ENCODE measurements around the gene DDOST. TPM values are rescaled to one million over a fixed set of nuclear protein-coding genes. Genes with fewer than 3 reads are reported as not detected.

DDOST gene
- total and polyA plus RNA-seq, 10 of the 15 experiments (the other 5 are each of a cell fraction or from before 2014, with no cell fraction given): 100 to 274 (median 201) TPM

DNA sequence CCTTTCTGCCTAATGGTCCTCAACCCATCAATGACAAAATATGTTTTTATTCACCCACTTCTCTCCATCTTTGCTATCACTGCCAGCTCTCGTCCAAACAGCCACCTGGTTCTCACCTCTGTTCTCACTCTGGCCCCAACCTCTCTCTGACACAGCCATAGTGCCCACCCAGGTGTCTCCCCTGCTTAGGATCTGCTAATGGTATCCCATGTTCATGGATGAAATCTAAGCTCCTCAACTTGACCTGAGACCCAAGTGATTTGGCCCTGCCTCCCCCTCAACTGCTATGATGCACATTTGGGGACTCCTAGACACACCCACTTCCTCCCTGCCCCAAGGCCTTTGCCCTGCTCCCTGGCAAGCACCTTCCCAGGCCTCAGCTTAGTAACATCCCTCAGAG is 30.7 kb upstream of the DDOST start:
- ChIA-PET RAD21 (ENCODE audit: unreplicated experiment) (no interaction called here), CTCF (no interaction called here), POLR2A (no interaction called here), SMC1A (ENCODE audit: uncharacterized antibody, unreplicated experiment) (interaction anchor here (1.1 kb wide), 1 partner anchor 516 kb away, joined by 4 read pairs; no protein-coding TSS in a partner anchor)
- H3K4me2 ChIP-seq (ENCODE audit: control insufficient read depth, insufficient read depth): no peak overlapping the region
- H3K27me3 ChIP-seq (replicated peaks in 1 of 2; ENCODE audit: control insufficient read depth in 2 of 2, insufficient read depth in 2 of 2, low read length in 1 of 2): no peaks in the 10 kb centered on the region
- no peak overlapping the region for H3K27ac ChIP-seq (ENCODE audit: control insufficient read depth, insufficient read depth)
- no peak overlapping the region for H3K9ac ChIP-seq (ENCODE audit: control insufficient read depth, insufficient read depth, low read length)
- no peaks in the 10 kb centered on the region for H3K36me3 ChIP-seq (ENCODE audit: control insufficient read depth in 2 of 2, insufficient read depth in 2 of 2, low read length in 1 of 2)
- no peak for FAIRE-seq
- no peaks in the 10 kb centered on the region for H3K79me2 ChIP-seq (ENCODE audit: control insufficient read depth, insufficient read depth, low read length)
- no peaks in the 10 kb centered on the region for H4K20me1 ChIP-seq (ENCODE audit: control insufficient read depth, insufficient read depth)
- H3K4me3 ChIP-seq: no peak overlapping the region
- DNase-seq (ENCODE audit: low read depth, low spot score): no peak
- intact Hi-C loops (cut with micrococcal nuclease; ENCODE audit: unreplicated experiment): loop anchor here (10.0 kb wide), 1 partner anchor 293 kb away; no protein-coding TSS in a partner anchor
- H3K9me3 ChIP-seq (replicated peaks; ENCODE audit: control insufficient read depth, insufficient read depth, low read length): no peaks in the 10 kb centered on the region
- no peak for ATAC-seq
- peaks cover 4% of the 10 kb centered on the region for H3K4me1 ChIP-seq (ENCODE audit: control insufficient read depth, insufficient read depth, low read length)
- TF ChIP-seq NR2C1 (IDR thresholded peaks at IDR 0.05) (no peak), NBN (IDR thresholded peaks at IDR 0.05) (no peak), STAT3 (IDR thresholded peaks at IDR 0.05; ENCODE audit: low read depth, low read length) (no peak)
- no TSS peak for BruUV-seq (replicated peaks)
- in situ Hi-C loops (cut with MboI): no loop called here
- H2AFZ ChIP-seq (ENCODE audit: control insufficient read depth, low read depth, low read length): no peak overlapping the region
- 0% methylated on average over 1 of the region's 1 CpG for WGBS (ENCODE audit: insufficient coverage, insufficient replicate concordance, low lambda C conversion rate, missing lambda C conversion rate)

DNA sequence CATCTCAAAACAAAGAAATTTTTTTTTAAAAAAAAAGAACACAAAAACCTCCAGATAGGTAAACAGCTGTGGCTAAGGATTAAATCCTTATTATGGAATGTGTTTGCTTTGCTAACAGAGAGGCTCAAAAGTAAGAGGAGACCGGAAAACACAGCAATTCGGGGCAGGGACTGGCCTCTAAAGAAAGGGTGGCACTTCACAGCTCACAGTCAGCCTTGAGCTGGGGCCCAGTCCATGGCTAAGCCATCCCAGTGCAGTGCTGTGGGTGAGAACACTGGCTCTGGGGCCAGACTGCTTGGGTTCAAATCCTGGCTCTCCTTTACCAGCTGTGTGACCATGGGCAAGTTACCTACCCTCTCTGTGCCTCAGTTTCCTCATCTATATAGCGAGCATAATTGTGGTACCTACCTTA is 28.5 kb upstream of the DDOST start:
- Histone ChIP-seq H3K27me3 (replicated peaks in 1 of 2; ENCODE audit: control insufficient read depth in 2 of 2, insufficient read depth in 2 of 2, low read length in 1 of 2) (no peaks in the 10 kb centered on the region), H3K4me1 (ENCODE audit: control insufficient read depth, insufficient read depth, low read length) (no peaks in the 10 kb centered on the region), H3K4me3 (no peak overlapping the region), H4K20me1 (ENCODE audit: control insufficient read depth, insufficient read depth) (no peaks in the 10 kb centered on the region), H2AFZ (ENCODE audit: control insufficient read depth, low read depth, low read length) (no peak overlapping the region), H3K9ac (ENCODE audit: control insufficient read depth, insufficient read depth, low read length) (no peak overlapping the region), H3K4me2 (ENCODE audit: control insufficient read depth, insufficient read depth) (no peak overlapping the region), H3K27ac (ENCODE audit: control insufficient read depth, insufficient read depth) (no peak overlapping the region), H3K9me3 (replicated peaks; ENCODE audit: control insufficient read depth, insufficient read depth, low read length) (no peaks in the 10 kb centered on the region), H3K79me2 (ENCODE audit: control insufficient read depth, insufficient read depth, low read length) (no peaks in the 10 kb centered on the region), H3K36me3 (ENCODE audit: control insufficient read depth in 2 of 2, insufficient read depth in 2 of 2, low read length in 1 of 2) (no peaks in the 10 kb centered on the region)
- ChIA-PET CTCF (no interaction called here), SMC1A (ENCODE audit: uncharacterized antibody, unreplicated experiment) (no interaction called here), POLR2A (no interaction called here), RAD21 (ENCODE audit: unreplicated experiment) (no interaction called here)
- no peak for ATAC-seq
- no peak for FAIRE-seq
- no peak for DNase-seq (ENCODE audit: low read depth, low spot score)
- intact Hi-C loops (cut with micrococcal nuclease; ENCODE audit: unreplicated experiment) (loop anchor here (10.0 kb wide), 1 partner anchor 295 kb away; no protein-coding TSS in a partner anchor), in situ Hi-C loops (cut with MboI) (no loop called here)
- no TSS peak for BruUV-seq (replicated peaks)
- 18% methylated on average over 3 of the region's 3 CpGs for WGBS (ENCODE audit: insufficient coverage, insufficient replicate concordance, low lambda C conversion rate, missing lambda C conversion rate)
- TF ChIP-seq, protein P1, sequence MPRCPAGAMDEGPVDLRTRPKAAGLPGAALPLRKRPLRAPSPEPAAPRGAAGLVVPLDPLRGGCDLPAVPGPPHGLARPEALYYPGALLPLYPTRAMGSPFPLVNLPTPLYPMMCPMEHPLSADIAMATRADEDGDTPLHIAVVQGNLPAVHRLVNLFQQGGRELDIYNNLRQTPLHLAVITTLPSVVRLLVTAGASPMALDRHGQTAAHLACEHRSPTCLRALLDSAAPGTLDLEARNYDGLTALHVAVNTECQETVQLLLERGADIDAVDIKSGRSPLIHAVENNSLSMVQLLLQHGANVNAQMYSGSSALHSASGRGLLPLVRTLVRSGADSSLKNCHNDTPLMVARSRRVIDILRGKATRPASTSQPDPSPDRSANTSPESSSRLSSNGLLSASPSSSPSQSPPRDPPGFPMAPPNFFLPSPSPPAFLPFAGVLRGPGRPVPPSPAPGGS (IDR thresholded peaks at IDR 0.05; ENCODE audit: borderline replicate concordance, insufficient read depth, low read depth, low read length, poor library complexity, severe bottlenecking): no peak
- TF ChIP-seq YBX1 (IDR thresholded peaks at IDR 0.05): no peak
- TF ChIP-seq ZZZ3 (IDR thresholded peaks at IDR 0.05; ENCODE audit: control insufficient read depth, insufficient read length, low read depth): no peak
- TF ChIP-seq RUNX3 (IDR thresholded peaks at IDR 0.05; ENCODE audit: low read length): no peak
- TF ChIP-seq POU2F2 (IDR thresholded peaks at IDR 0.05; ENCODE audit: borderline replicate concordance, low read depth, low read length): no peak
